A204.1 (cell line): ENCODE results near the gene SDC3.

Experiments used
- FAIRE-seq: peaks from 2 replicates; lab custom pipeline; 2012; peaks lifted over from hg19 to GRCh38; lab: Jason Lieb, UNC

The SDC3 gene

GRCh38 chr1:30847358-30847972 lies 61.1 kb downstream of the SDC3 start:
- FAIRE-seq: no peak

DNA sequence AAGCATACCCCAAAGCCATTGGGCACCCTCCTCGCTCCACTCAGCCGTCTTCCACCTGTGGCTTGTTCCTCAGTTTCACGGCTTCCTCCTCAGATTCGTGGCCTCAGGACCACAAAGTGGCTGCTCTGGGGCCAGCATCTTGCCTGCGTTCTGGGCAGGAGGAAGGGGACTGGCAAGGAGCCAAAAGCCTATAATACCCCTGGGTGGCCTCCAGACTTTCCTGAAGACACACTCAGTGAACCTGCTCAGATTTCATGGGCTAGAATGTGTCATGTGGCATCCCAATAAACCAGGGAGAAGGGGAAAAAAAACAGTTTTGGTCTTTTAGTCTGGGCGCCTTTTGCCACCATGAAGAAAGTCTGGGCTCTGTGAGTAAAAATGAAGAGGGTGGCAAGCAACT lies 62.0 kb downstream of the SDC3 start:
- FAIRE-seq: no peak

DNA sequence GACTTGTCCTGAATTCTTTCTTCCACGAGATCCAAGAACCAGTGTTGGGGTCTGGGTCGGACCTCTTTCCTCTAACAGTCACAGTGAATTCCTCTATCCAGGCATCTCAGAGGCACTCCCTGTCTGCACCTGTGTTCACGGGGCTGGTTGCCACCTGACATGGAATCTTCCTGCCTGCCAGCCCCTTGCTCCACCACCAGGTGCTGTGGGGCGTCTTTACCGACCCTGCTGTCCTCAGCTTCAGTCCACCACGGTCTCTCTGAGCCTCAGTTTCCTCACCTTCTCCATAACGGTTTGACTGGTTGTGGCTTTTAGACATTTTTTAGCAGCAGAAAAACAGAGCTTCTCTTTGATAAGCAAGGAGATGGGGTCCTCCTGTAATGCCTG lies 62.7 kb downstream of the SDC3 start:
- no peak for FAIRE-seq

- FAIRE-seq: no peak
These were observed 63.2 kb downstream of the SDC3 start for GRCh38 chr1:30845237-30845903.

DNA sequence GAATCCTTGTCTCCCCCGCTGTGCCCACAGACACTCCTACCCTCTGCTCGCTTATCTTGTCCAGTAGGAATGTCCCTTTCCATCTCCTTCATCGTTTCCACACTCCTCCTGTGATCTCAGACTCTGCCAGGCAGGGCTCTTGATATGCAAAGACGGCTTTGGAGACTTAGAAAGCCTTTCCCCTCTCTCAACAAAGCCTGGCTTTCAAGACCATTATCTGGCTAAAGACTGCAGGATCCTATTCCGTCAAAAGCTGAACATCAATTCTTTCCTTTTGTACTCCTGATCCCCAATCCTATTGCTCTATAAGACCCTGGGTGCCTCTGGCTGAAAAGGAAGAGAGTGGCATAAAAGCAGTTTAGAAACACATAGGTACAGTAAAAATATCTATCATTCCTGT lies 63.9 kb downstream of the SDC3 start:
- no peak for FAIRE-seq

DNA sequence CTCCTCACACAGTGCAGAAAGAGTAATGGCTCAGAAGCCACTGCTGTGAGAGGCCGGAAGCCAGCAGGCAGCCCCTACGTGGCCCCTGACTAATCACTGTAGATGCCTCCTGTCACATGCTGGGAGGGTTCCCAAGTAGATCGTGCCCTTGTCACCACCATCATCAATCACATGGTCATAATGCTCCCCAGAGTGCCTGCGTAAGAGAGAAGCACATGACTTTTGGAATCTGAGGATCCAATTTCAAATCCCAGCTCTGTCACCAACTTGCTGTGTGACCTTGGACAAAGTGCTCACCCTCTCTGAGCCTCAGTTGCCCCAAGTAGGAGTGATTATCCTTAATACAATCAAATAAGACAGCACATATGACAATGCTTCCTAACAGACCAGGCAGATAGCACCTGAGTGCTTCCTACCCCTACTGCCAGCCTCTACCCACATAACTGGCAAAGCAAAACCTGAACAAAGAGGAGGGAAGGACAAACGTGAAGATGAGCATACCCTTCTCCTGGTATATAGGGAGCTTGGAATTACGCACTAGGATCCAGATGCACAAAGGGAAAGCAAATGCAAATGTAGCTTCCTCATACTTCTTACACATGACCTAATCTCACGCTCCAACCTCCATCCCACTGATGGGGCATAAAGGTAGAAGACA lies 65.7 kb downstream of the SDC3 start:
- no peak for FAIRE-seq

DNA sequence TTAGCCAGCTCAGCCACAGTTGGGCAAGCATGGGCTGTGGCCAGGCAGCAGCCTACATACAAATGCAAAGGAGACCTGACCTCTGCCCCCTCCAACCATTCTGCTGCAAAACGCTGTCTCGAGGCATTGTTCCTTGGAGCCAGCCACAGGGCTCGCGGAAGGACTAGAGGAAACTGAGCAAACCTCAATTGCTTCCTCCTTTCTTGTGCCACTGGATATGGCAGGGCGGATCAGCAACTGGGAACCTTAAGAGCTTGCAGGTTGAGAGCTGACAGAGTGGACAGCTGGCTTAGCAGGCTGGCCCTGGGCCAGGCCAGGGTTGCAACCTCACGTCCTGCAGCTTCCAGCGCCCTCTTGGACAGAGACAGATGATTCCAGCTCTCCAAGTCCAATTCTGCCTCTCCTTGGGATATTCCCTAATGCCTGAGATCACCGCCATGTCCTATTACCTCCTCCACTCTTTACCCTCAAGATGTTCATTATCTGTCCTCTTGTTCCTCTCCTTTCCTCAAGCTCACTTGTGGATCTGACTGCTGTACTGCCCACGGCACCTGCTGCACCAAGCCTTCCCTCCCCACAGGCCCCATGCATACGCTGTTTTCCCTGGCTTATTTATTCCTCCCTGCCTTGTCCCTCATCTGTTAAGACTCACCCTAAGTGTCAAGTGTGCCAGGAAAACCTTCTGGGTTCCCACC lies 67.5 kb downstream of the SDC3 start:
- FAIRE-seq: no peak

DNA sequence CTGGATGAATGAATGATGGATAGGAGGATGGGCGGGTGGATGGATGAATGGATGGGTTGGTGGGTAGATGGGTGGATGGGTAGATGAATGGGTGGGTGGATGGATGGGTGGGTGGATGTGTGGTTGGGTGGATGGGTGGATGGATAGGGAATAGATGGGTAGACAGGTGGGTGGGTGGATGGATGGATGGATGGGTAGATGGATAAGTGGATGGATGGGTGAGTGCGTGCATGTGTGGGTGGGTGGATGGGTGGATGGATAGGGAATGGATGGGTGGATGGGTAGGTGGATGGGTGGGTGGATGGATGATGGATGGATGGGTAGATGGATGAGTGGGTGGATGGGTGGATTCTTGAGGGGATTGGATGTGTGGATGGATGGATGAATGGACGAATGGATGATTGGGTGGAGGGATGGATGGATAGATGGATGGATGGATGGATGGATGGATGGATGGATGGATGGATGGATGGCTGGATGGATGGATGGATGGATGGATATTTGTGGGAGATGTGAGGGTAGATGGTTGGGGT lies 68.7 kb downstream of the SDC3 start:
- no peak for FAIRE-seq

DNA sequence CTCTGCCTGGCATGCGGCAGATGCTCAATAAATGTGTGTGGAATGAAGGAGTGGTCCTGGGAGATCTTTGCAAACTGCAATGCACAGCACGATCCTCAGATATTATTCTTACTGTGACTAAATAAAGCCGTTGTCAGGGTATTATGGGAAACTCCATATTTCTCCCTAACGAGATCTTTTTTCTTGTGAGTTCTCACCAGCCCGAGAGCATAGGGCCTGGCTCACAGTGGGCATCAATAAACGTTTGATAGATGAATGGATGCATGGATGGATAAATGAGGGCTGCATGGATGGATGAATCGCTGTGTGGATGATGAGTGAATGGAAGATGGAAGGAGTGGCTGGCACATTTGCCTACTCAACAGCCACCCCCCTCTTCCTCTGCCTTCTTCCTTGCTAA lies 69.6 kb downstream of the SDC3 start:
- FAIRE-seq: no peak

DNA sequence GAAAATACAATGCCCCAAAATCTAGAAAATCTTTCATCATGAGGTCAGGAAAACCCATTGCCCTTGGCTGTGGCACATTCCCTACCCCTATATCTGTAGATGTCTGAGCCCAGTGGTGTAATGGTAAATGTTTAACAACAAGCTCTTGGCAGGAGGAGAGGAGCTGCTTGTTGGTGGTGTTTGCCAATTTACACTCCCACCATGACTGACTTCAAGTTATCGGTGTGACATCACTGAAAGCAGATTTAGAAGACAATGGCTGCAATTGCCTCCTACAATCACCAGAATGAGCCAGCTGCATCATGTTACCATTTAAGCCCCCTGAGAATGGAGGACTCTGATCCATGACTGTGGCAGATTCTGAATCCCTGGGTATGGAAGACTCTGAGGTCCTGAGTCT lies 70.9 kb downstream of the SDC3 start:
- no peak for FAIRE-seq

GRCh38 chr1:30834253-30834652 lies 74.3 kb downstream of the SDC3 start:
- FAIRE-seq: no peak

DNA sequence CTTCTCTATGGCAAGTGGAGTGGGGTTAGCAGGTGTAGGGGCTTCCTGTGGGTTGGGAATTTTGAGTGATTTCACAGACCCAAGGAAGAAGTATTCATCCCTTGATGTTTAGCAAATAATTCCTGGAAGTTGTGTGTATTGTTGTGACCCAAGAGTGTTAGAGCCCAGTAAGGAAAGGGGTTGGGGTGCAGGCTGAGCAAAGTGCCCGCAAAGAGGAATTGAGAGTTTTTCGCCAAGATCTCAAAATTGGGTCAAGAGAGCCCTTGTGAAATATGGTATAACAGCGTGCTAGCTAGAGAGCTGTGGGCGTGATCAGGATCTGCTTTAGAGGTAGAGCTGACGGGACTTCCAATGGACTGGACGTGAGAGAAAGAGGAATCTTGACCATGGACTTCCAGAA lies 78.0 kb downstream of the SDC3 start:
- FAIRE-seq: no peak

- FAIRE-seq: no peak
These were observed 78.7 kb downstream of the SDC3 start for GRCh38 chr1:30829889-30830288.

DNA sequence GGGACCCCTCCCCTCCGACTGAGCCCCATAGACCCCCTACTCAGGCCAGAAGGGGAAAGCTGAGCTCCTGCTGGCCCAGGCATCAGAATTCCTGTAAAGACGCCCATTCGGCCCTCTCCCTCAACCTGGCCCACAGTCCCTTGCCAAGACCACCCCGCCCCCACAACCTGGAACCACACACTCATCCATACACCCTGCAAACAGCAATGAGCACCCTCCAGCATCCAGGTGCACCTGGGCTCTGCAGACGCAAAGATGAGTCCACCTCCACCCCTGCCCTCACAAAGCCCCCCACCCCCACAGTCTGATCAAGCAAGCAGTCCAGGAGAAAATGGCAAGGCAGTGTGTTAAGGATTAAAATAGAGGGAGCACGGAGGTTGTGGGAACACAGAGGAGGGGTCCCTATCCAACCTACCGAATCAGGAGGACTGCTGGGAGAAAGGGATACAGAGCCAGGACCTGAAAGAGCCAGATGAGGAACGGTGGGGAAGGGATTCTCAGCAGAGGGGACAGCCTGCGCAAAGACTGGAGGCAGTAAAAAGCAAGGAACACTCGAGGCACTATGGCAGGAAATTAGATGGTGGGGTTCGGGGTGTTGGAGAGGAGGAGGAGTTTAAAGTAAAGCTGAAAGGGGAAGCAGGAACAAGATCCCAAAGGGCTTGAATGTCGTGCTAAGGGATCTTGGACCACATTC lies 83.7 kb downstream of the SDC3 start:
- no peak for FAIRE-seq

GRCh38 chr1:30823969-30824735 lies 84.4 kb downstream of the SDC3 start:
- FAIRE-seq: peak; percentile 89

- FAIRE-seq: no peak
These were observed 85.0 kb downstream of the SDC3 start for GRCh38 chr1:30823627-30823968.

DNA sequence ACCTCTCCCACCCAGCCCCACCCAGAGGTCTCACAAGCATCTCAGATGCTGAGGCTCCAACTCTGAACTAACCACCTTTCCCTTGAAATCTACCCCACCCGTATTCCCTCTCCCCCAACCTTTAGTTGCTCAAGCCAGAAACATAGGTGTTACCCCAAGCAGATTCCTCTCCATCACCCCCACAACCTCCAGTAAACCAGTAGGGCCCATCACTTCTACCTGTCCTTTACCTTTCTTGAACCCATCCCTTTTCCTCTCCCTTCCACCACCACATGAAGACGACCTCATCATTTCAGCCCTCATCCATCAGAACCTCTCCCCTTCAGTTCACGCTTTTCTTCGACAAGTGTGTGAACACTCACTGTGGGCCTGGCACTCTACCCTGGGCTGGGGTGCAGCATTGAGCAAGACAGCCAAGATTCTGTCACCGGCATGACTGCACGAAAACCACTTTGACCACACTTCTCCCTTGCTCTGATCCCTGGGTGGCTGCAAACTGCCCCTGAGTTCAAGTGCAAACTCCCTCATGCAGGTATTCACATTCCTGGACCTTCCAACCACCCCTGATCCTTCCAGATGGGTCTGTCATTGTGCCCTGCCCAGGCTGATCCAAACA lies 85.5 kb downstream of the SDC3 start:
- FAIRE-seq: no peak

DNA sequence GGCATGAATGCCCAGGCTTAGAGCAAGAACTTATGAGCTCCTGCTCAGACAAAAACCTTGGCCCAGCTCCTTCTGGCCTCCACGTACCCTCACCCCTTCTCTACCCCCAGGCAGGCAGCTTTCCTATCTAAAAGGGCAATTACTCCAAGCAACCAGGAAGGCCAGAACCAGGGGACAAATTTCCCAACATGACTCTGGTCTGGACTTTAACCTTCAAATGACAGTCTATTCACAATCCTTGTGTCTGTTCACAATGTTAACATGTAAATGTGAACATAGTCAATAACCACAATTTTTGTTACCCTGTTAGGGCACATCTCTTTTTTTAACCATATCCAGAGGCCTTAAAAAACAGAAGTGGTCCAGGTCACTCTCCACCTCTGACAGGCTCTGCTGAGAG lies 86.6 kb downstream of the SDC3 start:
- no peak for FAIRE-seq

DNA sequence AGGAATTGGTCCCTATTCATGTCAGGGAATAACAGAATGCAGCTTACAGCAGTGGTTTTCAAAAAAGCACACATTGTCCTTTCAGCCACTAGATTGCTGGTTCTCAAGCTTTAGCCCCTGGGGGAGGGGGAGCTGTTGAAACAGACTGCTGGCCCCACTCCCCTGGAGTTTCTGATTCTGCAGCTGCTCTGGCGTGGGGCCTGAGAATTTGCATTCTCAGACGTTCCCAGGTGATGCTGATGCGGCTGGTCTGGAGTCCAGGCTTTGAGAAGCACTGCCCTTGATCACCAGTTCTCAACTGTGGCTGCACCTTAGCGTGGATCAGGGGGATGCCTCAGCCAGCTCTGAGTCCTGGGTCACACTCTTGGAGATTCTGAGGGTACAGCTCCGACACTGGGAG lies 88.3 kb downstream of the SDC3 start:
- no peak for FAIRE-seq
